ENCODE results near the gene SZRD1. TPM values are rescaled to one million over a fixed set of nuclear protein-coding genes. Genes with fewer than 3 reads are reported as not detected.
"Not testable (repeated sequence)": the region's sequence is repeated elsewhere in the genome, so short reads cannot be mapped to it uniquely, and the experiment has no call there.

The SZRD1 gene
- total and polyA plus RNA-seq, 4 donors = 87.9 to 172 (median 119) TPM

- H3K4me1 ChIP-seq (ENCODE audit: control insufficient read depth in 1 of 2, insufficient read depth in 2 of 2, low read length in 2 of 2) = peaks cover 0 to 3% of the 10 kb centered on the region in 2 donors
- no peak for ATAC-seq (ENCODE audit: low FRiP score)
- no peaks in the 10 kb centered on the region for H3K36me3 ChIP-seq (ENCODE audit: control insufficient read depth in 1 of 2, insufficient read depth in 2 of 2, low read length in 1 of 2)
- no peak overlapping the region for H3K4me3 ChIP-seq (ENCODE audit: low read length in 2 of 2)
- 74 to 80% methylated on average over 1 of the region's 1 CpG for WGBS, 2 donors
- intact Hi-C loops (cut with DNase I) = no loop called here
- no peaks in the 10 kb centered on the region for H3K27me3 ChIP-seq (ENCODE audit: control insufficient read depth in 1 of 2, insufficient read depth in 2 of 2, low read length in 1 of 2)
- H3K27ac ChIP-seq (ENCODE audit: low read depth in 1 of 2, low read length in 2 of 2) = no peak overlapping the region
- DNase-seq = no peak
- no peaks in the 10 kb centered on the region for H3K9me3 ChIP-seq (ENCODE audit: control insufficient read depth, low read length)
These were observed 26.4 kb upstream of the SZRD1 start for GRCh38 chr1:16340673-16341072.

- 81 to 84% methylated on average over 6 to 10 of the region's 10 CpGs for WGBS, 2 donors
- no peak for ATAC-seq (ENCODE audit: low FRiP score)
- Histone ChIP-seq H3K4me3 (ENCODE audit: low read length in 2 of 2) (no peak overlapping the region), H3K9me3 (ENCODE audit: control insufficient read depth, low read length) (no peaks in the 10 kb centered on the region), H3K27me3 (ENCODE audit: control insufficient read depth in 1 of 2, insufficient read depth in 2 of 2, low read length in 1 of 2) (no peaks in the 10 kb centered on the region), H3K27ac (ENCODE audit: low read depth in 1 of 2, low read length in 2 of 2) (no peak overlapping the region), H3K36me3 (ENCODE audit: control insufficient read depth in 1 of 2, insufficient read depth in 2 of 2, low read length in 1 of 2) (no peaks in the 10 kb centered on the region), H3K4me1 (ENCODE audit: control insufficient read depth in 1 of 2, insufficient read depth in 2 of 2, low read length in 2 of 2) (no peaks in the 10 kb centered on the region)
- DNase-seq = no peak
- intact Hi-C loops (cut with DNase I) = no loop called here
These were observed 24.5 kb upstream of the SZRD1 start for GRCh38 chr1:16342331-16343062.

GRCh38 chr1:16343276-16343675 is 23.8 kb upstream of the SZRD1 start:
- H3K36me3 ChIP-seq (ENCODE audit: control insufficient read depth in 1 of 2, insufficient read depth in 2 of 2, low read length in 1 of 2); H3K4me1 ChIP-seq (ENCODE audit: control insufficient read depth in 1 of 2, insufficient read depth in 2 of 2, low read length in 2 of 2); H3K4me3 ChIP-seq (ENCODE audit: low read length in 2 of 2); intact Hi-C loops (cut with DNase I); H3K27me3 ChIP-seq (ENCODE audit: control insufficient read depth in 1 of 2, insufficient read depth in 2 of 2, low read length in 1 of 2); H3K9me3 ChIP-seq (ENCODE audit: control insufficient read depth, low read length); H3K27ac ChIP-seq (ENCODE audit: low read depth in 1 of 2, low read length in 2 of 2); ATAC-seq (ENCODE audit: low FRiP score); DNase-seq: not testable (repeated sequence)
- 80 to 84% methylated on average over 6 of the region's 6 CpGs for WGBS, 2 donors

- H3K27ac ChIP-seq (ENCODE audit: low read depth in 1 of 2, low read length in 2 of 2) = no peak overlapping the region
- WGBS, 2 donors = 92 to 93% methylated on average over 14 of the region's 14 CpGs
- DNase-seq (no peak), ATAC-seq (ENCODE audit: low FRiP score) (no peak)
- peaks cover 0 to 10% of the 10 kb centered on the region in 2 donors for H3K4me1 ChIP-seq (ENCODE audit: control insufficient read depth in 1 of 2, insufficient read depth in 2 of 2, low read length in 2 of 2)
- no peaks in the 10 kb centered on the region for H3K36me3 ChIP-seq (ENCODE audit: control insufficient read depth in 1 of 2, insufficient read depth in 2 of 2, low read length in 1 of 2)
- H3K4me3 ChIP-seq (ENCODE audit: low read length in 2 of 2) = no peak overlapping the region
- no peaks in the 10 kb centered on the region for H3K9me3 ChIP-seq (ENCODE audit: control insufficient read depth, low read length)
- intact Hi-C loops (cut with DNase I) = no loop called here
- H3K27me3 ChIP-seq (ENCODE audit: control insufficient read depth in 1 of 2, insufficient read depth in 2 of 2, low read length in 1 of 2) = no peaks in the 10 kb centered on the region
These were observed 18.4 kb upstream of the SZRD1 start for GRCh38 chr1:16348414-16349182.

- H3K4me1 ChIP-seq (ENCODE audit: control insufficient read depth in 1 of 2, insufficient read depth in 2 of 2, low read length in 2 of 2) = peaks cover 0 to 10% of the 10 kb centered on the region in 2 donors
- peak overlapping the region; percentile 35 to 36 for H3K27ac ChIP-seq (ENCODE audit: low read depth in 1 of 2, low read length in 2 of 2)
- no peaks in the 10 kb centered on the region for H3K9me3 ChIP-seq (ENCODE audit: control insufficient read depth, low read length)
- H3K36me3 ChIP-seq (ENCODE audit: control insufficient read depth in 1 of 2, insufficient read depth in 2 of 2, low read length in 1 of 2) = no peaks in the 10 kb centered on the region
- DNase-seq (no peak), ATAC-seq (ENCODE audit: low FRiP score) (no peak)
- WGBS, 2 donors = 23 to 28% methylated on average over 2 of the region's 2 CpGs
- H3K4me3 ChIP-seq (ENCODE audit: low read length in 2 of 2) = peak overlapping the region; percentile 52 to 96
- no peaks in the 10 kb centered on the region for H3K27me3 ChIP-seq (ENCODE audit: control insufficient read depth in 1 of 2, insufficient read depth in 2 of 2, low read length in 1 of 2)
- intact Hi-C loops (cut with DNase I) = loop anchor here (5.0 kb wide), 2 partner anchors 53 to 58 kb away; no protein-coding TSS in a partner anchor
These were observed 17.1 kb upstream of the SZRD1 start for GRCh38 chr1:16349847-16350406.

GRCh38 chr1:16351456-16351993 is 15.5 kb upstream of the SZRD1 start:
- Histone ChIP-seq H3K9me3 (ENCODE audit: control insufficient read depth, low read length) (no peaks in the 10 kb centered on the region), H3K4me1 (ENCODE audit: control insufficient read depth in 1 of 2, insufficient read depth in 2 of 2, low read length in 2 of 2) (peaks cover 0 to 10% of the 10 kb centered on the region in 2 donors), H3K27me3 (ENCODE audit: control insufficient read depth in 1 of 2, insufficient read depth in 2 of 2, low read length in 1 of 2) (no peaks in the 10 kb centered on the region), H3K4me3 (ENCODE audit: low read length in 2 of 2) (peak overlapping the region; percentile 35 to 96), H3K36me3 (ENCODE audit: control insufficient read depth in 1 of 2, insufficient read depth in 2 of 2, low read length in 1 of 2) (no peaks in the 10 kb centered on the region), H3K27ac (ENCODE audit: low read depth in 1 of 2, low read length in 2 of 2) (peak overlapping the region; percentile 57)
- ATAC-seq (ENCODE audit: low FRiP score) (no peak), DNase-seq (no peak)
- intact Hi-C loops (cut with DNase I) = loop anchor here (5.0 kb wide), 2 partner anchors 54 to 59 kb away; no protein-coding TSS in a partner anchor
- WGBS, 2 donors = 0 to 1% methylated on average over 20 of the region's 20 CpGs

- Histone ChIP-seq H3K4me3 (ENCODE audit: low read length in 2 of 2) (peak within 1 kb of the TSS; percentile 35 to 96), H3K27ac (ENCODE audit: low read depth in 1 of 2, low read length in 2 of 2) (peak within 1 kb of the TSS; percentile 57 to 74), H3K4me1 (ENCODE audit: control insufficient read depth in 1 of 2, insufficient read depth in 2 of 2, low read length in 2 of 2) (peaks cover 0 to 10% of the 10 kb centered on the region in 2 donors), H3K36me3 (ENCODE audit: control insufficient read depth in 1 of 2, insufficient read depth in 2 of 2, low read length in 1 of 2) (no peaks in the 10 kb centered on the region), H3K9me3 (ENCODE audit: control insufficient read depth, low read length) (no peaks in the 10 kb centered on the region), H3K27me3 (ENCODE audit: control insufficient read depth in 1 of 2, insufficient read depth in 2 of 2, low read length in 1 of 2) (no peaks in the 10 kb centered on the region)
- intact Hi-C loops (cut with DNase I) = loop anchor here (5.0 kb wide), 2 partner anchors 55 to 60 kb away; no protein-coding TSS in a partner anchor
- peak; percentile 96 for ATAC-seq (ENCODE audit: low FRiP score)
- DNase-seq = peak; percentile 95 to 97
- WGBS, 2 donors = 0% methylated on average over 79 to 81 of the region's 81 CpGs
These were observed 14.8 kb upstream of the SZRD1 start, which contains the start of gene FBXO42 for GRCh38 chr1:16351994-16352841. FBXO42 (minus strand) TSS chr1:16352480; CDS start chr1:16315418, 37,062 bp downstream.

All from aorta (tissue), 5 donors.